ENCODE measurements around the gene MOB3A.

DNA sequence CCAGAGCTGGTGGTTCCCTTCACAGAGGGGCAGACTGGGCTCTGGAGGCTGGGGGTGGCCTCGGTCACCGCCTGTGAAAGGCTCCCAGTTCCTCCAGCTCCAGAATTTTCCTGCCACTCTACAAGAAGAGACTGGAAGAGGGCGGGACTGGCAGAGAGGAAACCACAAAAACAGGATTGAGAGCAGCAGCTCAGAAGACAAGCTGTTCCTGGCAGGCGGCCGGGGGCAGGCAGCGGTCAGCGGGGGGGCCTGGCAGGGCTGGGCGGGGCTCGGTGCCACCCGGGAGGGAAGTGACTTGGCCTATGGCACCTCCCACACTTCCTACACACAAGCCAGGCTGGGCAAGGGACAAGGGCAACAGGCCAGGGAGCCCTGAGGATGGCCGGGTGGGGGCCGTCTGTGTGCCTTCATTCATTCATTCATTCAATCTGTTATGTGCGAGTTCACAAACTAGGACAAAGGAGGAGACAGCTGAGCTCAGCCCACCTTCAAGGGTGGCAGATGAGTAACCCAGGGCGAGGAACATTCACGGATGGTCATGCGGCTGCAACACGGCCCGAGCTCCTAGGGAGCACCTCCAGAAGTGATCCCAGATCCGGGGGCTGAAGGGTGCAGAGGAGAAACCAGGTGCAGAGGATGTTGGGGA lies 63.7 kb downstream of the MOB3A start:
- TF ChIP-seq, protein P1, sequence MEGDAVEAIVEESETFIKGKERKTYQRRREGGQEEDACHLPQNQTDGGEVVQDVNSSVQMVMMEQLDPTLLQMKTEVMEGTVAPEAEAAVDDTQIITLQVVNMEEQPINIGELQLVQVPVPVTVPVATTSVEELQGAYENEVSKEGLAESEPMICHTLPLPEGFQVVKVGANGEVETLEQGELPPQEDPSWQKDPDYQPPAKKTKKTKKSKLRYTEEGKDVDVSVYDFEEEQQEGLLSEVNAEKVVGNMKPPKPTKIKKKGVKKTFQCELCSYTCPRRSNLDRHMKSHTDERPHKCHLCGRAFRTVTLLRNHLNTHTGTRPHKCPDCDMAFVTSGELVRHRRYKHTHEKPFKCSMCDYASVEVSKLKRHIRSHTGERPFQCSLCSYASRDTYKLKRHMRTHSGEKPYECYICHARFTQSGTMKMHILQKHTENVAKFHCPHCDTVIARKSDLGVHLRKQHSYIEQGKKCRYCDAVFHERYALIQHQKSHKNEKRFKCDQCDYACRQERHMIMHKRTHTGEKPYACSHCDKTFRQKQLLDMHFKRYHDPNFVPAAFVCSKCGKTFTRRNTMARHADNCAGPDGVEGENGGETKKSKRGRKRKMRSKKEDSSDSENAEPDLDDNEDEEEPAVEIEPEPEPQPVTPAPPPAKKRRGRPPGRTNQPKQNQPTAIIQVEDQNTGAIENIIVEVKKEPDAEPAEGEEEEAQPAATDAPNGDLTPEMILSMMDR (IDR thresholded peaks at IDR 0.05), result no peak
- peak; percentile 65 for TF ChIP-seq POLR2A (IDR thresholded peaks at IDR 0.05)

Data from transverse colon (tissue), 3 donors.